Heart right ventricle (tissue), 16 donors: ENCODE results near the gene CCL24. TPM values are rescaled to one million over a fixed set of nuclear protein-coding genes. Genes with fewer than 3 reads are reported as not detected.
A peak's percentile ranks its signal among the peaks of the same experiment; 100 is the strongest.
"Not testable (repeated sequence)": the region's sequence is repeated elsewhere in the genome, so short reads cannot be mapped to it uniquely, and the experiment has no call there.

Source experiments
- ATAC-seq, 8 donors: fragments of 200-7000 bp; cut with Tn5 transposase; one replicate each; pipeline ENCODE4 v1.9.1; 2020; ENCODE audit warnings: mild to moderate bottlenecking in 8 of 8, moderate library complexity in 8 of 8, moderate number of reproducible peaks in 1 of 8
- DNase-seq, 2 donors: peaks; one replicate each; pipeline ENCODE4 v3.0.0-alpha.2; 2020
- H3K27ac ChIP-seq, 10 donors: fragments of 200-600 bp; sonication (generic) in 2 of 10; one replicate each; pipeline versions ENCODE4 v1.5.0 to v1.8.0; 2020 to 2022; ENCODE audit warnings: mild to moderate bottlenecking in 3 of 10
- H3K27me3 ChIP-seq, 7 donors: fragments of 200-600 bp; one replicate each; pipeline ENCODE4 v1.8.0; 2021 to 2022; ENCODE audit warnings: mild to moderate bottlenecking in 2 of 7
- H3K36me3 ChIP-seq, 9 donors: fragments of 200-600 bp; sonication (generic) in 1 of 9; one replicate each; pipeline versions ENCODE4 v1.5.0 to v1.8.0; 2020 to 2022; ENCODE audit warnings: mild to moderate bottlenecking in 2 of 9
- H3K4me1 ChIP-seq, 9 donors: fragments of 200-600 bp; sonication (generic) in 1 of 9; one replicate each; pipeline versions ENCODE4 v1.5.0 to v1.8.0; 2020 to 2022; ENCODE audit warnings: mild to moderate bottlenecking in 4 of 9
- H3K4me3 ChIP-seq, 10 donors: fragments of 200-600 bp; sonication (generic) in 2 of 10; one replicate each; pipeline versions ENCODE4 v1.5.0 to v1.8.0; 2020 to 2022; ENCODE audit warnings: mild to moderate bottlenecking in 7 of 10, moderate library complexity in 2 of 10
- H3K9me3 ChIP-seq, 11 donors: fragments of 200-600 bp in 10 of 11; sonication (generic) in 2 of 11; one replicate each; pipeline versions ENCODE4 v1.5.0 to v1.8.0; 2013 to 2022; ENCODE audit warnings: mild to moderate bottlenecking in 2 of 11, control low read depth in 1 of 11, moderate library complexity in 1 of 11
- CTCF ChIP-seq, 9 donors: fragments of 200-600 bp; sonication (generic) in 2 of 9; IDR thresholded peaks; one replicate each; pipeline versions ENCODE4 v1.5.0 to v1.8.0; 2021 to 2022; ENCODE audit warnings: antibody characterized with exemption in 9 of 9, mild to moderate bottlenecking in 5 of 9, moderate library complexity in 1 of 9
- WGBS, 2 donors: extraction: QIAGEN DNeasy Blood & Tissue Kit; methylation state at CpG; one replicate each; pipeline ENCODE4 v1.1.7; 2013; ENCODE audit warnings: inconsistent platforms in 1 of 2; 5-methylcytosine and 5-hydroxymethylcytosine counted together
- intact Hi-C, 10 donors: fragments of 100-400 bp; cut with DNase I; formaldehyde crosslinking; loops; one replicate each; pipeline versions ENCODE4 v1.11.1 to v1.14.2; 2022
- long read RNA-seq, 3 donors: library from polyadenylated mRNA; unstranded; transcript quantifications; one replicate each; pipeline ENCODE4 v2.0.0, GENCODE V29; 2020 to 2021
- polyA plus RNA-seq, 2 donors: library from polyadenylated mRNA; stranded (reverse); fragments of 200-250 nt; gene quantifications; one replicate each; pipeline ENCODE4 v1.2.3, GENCODE V29; 2013
- total RNA-seq, 10 donors: library from RNA; stranded (reverse); fragmentation: NEBNext Ultra II Directional in 3 of 10; extraction: Animal tissue kit (Norgen Biotek cat#: 25700) in 3 of 10; gene quantifications; one replicate each; pipeline versions ENCODE4 v1.2.1 to v1.2.4, GENCODE V29; 2021 to 2023
- donor health status: Arrhythmogenic right ventricular cardiomyopathy.
- donor health status: ischemic (EF 13 %, LVEDD 7.1; RV severe dilation, severe dysfunction).
- donor health status: healthy with polysubstance abuse.
- donor health status: DM: no; HTN: yes; CAD: no.
- donor health status: DM: no; HTN: no; CAD: no.
- donor health status: ischemic (EF 25% LVEDD 6.9; RV normal size, moderate dysfunction).
- donor health status: ischemic (EF 25% LVEDD 5.7; RV mildly dilated, moderate dysfunction).
- donor health status: healthy.
- donor health status: DM: yes; HTN: yes; CAD: no.
- donor health status: Ischemic cardiomyopathy.
- donor health status: ischemic (EF 35%, LVEDD 5.7; RV mildly dilated, moderate dysfunction).
- donor health status: nonischemic (EF 11% LVEDD 7.7; RV severe dilation, severe dysfunction).
- donor health status: DM: yes; HTN: yes; CAD: no.
- donor health status: PGD.
- donor health status: ischemic (EF 29% LVEDD 5.4; RV normal size, mild dysfunction).
- donor health status: nonischemic (EF 23%, LVEDD 6.1; RV moderate dilation, normal function).

CCL24 gene
- 1 to 10 TPM in 2 of 10 donors, under 1 TPM in 3, not detected in 5; 0.46 to 1.9 (median 0.72) TPM for total RNA-seq
- under 1 TPM in 1 of 2 donors, not detected in 1; 0.13 TPM for polyA plus RNA-seq
- long read RNA-seq, donor 1: 0 reads
- long read RNA-seq, donor 2: 0 reads
- long read RNA-seq, donor 3: 0 reads

GRCh38 chr7:75813781-75814236, at the start of gene CCL24:
Gene CCL24 (minus strand): TSS chr7:75813806. CDS start chr7:75813715, 91 bp downstream.
- DNase-seq (no peak), ATAC-seq (peak in 1 of 8 donors; percentile 9)
- Histone ChIP-seq H3K9me3 (no peaks in the 10 kb centered on the region), H3K4me3 (no peak within 1 kb of the TSS), H3K27me3 (peaks cover 0 to 19% (median 6%) of the 10 kb centered on the region in 7 donors), H3K27ac (no peak within 1 kb of the TSS), H3K4me1 (peaks cover 0 to 12% (median 0%) of the 10 kb centered on the region in 9 donors), H3K36me3 (no peaks in the 10 kb centered on the region)
- no peak for TF ChIP-seq CTCF (IDR thresholded peaks at IDR 0.05)
- 47 to 48% methylated on average over 7 of the region's 7 CpGs for WGBS, 2 donors
- intact Hi-C loops: no loop called here

- DNase-seq (no peak), ATAC-seq (peak in 7 of 8 donors; percentile 48 to 79 (median 69))
- Histone ChIP-seq H3K4me1 (peaks cover 0 to 35% (median 5%) of the 10 kb centered on the region in 9 donors), H3K36me3 (no peaks in the 10 kb centered on the region), H3K4me3 (no peak overlapping the region), H3K27me3 (no peaks in the 10 kb centered on the region), H3K27ac (peak overlapping the region in 5 of 10 donors; percentile 43 to 76 (median 64)), H3K9me3 (no peaks in the 10 kb centered on the region)
- 58 to 68% methylated on average over 4 of the region's 4 CpGs for WGBS, 2 donors
- no peak for TF ChIP-seq CTCF (IDR thresholded peaks at IDR 0.05)
- intact Hi-C loops: no loop called here
Observed at GRCh38 chr7:75861636-75862035, 48.0 kb upstream of the CCL24 start.

GRCh38 chr7:75858410-75858809, 44.8 kb upstream of the CCL24 start:
- Histone ChIP-seq H3K27ac (no peak overlapping the region), H3K4me1 (peaks cover 0 to 37% (median 0%) of the 10 kb centered on the region in 9 donors), H3K27me3 (no peaks in the 10 kb centered on the region), H3K4me3 (no peak overlapping the region), H3K36me3 (no peaks in the 10 kb centered on the region), H3K9me3 (no peaks in the 10 kb centered on the region)
- intact Hi-C loops: loop anchor here in 1 of 10 donors (10.0 kb wide), 1 partner anchor 64 kb away; no protein-coding TSS in a partner anchor
- no peak for TF ChIP-seq CTCF (IDR thresholded peaks at IDR 0.05)
- DNase-seq (no peak), ATAC-seq (no peak)

GRCh38 chr7:75856536-75856935, 42.9 kb upstream of the CCL24 start:
- ATAC-seq (peak in 4 of 8 donors; percentile 24 to 56 (median 47)), DNase-seq (no peak)
- Histone ChIP-seq H3K27me3 (no peaks in the 10 kb centered on the region), H3K27ac (peak overlapping the region in 1 of 10 donors; percentile 48), H3K36me3 (no peaks in the 10 kb centered on the region), H3K9me3 (no peaks in the 10 kb centered on the region), H3K4me3 (no peak overlapping the region), H3K4me1 (peaks cover 0 to 31% (median 0%) of the 10 kb centered on the region in 9 donors)
- WGBS, 2 donors: 81 to 93% methylated on average over 6 of the region's 6 CpGs
- no peak for TF ChIP-seq CTCF (IDR thresholded peaks at IDR 0.05)
- intact Hi-C loops: loop anchor here in 1 of 10 donors (10.0 kb wide), 1 partner anchor 62 kb away; no protein-coding TSS in a partner anchor

GRCh38 chr7:75854813-75855345, 41.3 kb upstream of the CCL24 start:
- Histone ChIP-seq H3K27ac (peak overlapping the region in 1 of 10 donors; percentile 36), H3K4me1 (peaks cover 0 to 24% (median 0%) of the 10 kb centered on the region in 9 donors)
- intact Hi-C loops: loop anchor here in 1 of 10 donors (10.0 kb wide), 1 partner anchor 60 kb away; no protein-coding TSS in a partner anchor
- H3K9me3 ChIP-seq, H3K4me3 ChIP-seq, H3K27me3 ChIP-seq, ATAC-seq, H3K36me3 ChIP-seq, DNase-seq: not testable (repeated sequence)
- 85 to 93% methylated on average over 10 of the region's 10 CpGs for WGBS, 2 donors
